AG04449 (cell line): ENCODE data around the gene GRAP.
"Not testable (repeated sequence)": the region's sequence is repeated elsewhere in the genome, so short reads cannot be mapped to it uniquely, and the experiment has no call there.

Source experiments
- CTCF ChIA-PET: fragments of 350-600 bp; formaldehyde crosslinking; extraction: SDS; loops from one replicate; lab custom pipeline; 2021; ENCODE audit warnings: antibody characterized with exemption; lab: Yijun Ruan, JAX
- POLR2A ChIA-PET: fragments of 400-600, 350-600 bp; formaldehyde crosslinking; extraction: SDS; loops from one replicate; lab custom pipeline; 2020; ENCODE audit warnings: antibody characterized with exemption, inconsistent platforms; lab: Yijun Ruan, JAX
- DNase-seq: peaks from one replicate; pipeline ENCODE4 v3.0.0-alpha.2; 2010; ENCODE audit warnings: low read depth, low spot score
- H3K4me3 ChIP-seq: 2 replicates; pipeline ENCODE4 v1.5.1; 2011; ENCODE audit warnings: low read depth, mild to moderate bottlenecking, control low read depth, low read length

The GRAP gene

GRCh38 chr17:19055447-19055846 is 8.7 kb upstream of the GRAP start:
- POLR2A ChIA-PET, DNase-seq, CTCF ChIA-PET, H3K4me3 ChIP-seq: not testable (repeated sequence)

DNA sequence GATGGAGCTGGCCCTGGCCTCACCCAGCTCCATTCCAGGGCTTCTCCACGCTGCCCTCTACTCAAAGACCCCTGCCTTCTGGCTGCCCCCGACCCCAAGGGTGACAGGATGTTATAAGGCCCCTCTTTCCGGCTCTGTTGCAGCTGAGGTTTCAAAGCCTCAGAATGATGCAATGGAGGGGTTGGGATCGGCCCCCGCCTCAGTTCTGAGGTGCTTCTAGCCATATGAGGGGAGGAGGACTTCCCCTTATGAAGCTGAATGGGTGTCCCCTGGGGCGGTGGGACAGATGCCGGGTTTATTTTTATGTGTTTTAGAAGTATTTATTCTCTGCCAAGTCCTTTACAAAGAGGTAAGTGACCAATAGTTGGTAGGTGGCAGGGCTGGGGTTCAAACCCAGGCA is 2.1 kb upstream of the GRAP start:
- H3K4me3 ChIP-seq, POLR2A ChIA-PET, CTCF ChIA-PET, DNase-seq: not testable (repeated sequence)

- POLR2A ChIA-PET, H3K4me3 ChIP-seq, CTCF ChIA-PET, DNase-seq: not testable (repeated sequence)
Measured at GRCh38 chr17:19047510-19047909, 753 bp upstream of the GRAP start.

GRCh38 chr17:19044643-19045042 is 2.1 kb downstream of the GRAP start:
- POLR2A ChIA-PET, DNase-seq, H3K4me3 ChIP-seq, CTCF ChIA-PET: not testable (repeated sequence)

DNA sequence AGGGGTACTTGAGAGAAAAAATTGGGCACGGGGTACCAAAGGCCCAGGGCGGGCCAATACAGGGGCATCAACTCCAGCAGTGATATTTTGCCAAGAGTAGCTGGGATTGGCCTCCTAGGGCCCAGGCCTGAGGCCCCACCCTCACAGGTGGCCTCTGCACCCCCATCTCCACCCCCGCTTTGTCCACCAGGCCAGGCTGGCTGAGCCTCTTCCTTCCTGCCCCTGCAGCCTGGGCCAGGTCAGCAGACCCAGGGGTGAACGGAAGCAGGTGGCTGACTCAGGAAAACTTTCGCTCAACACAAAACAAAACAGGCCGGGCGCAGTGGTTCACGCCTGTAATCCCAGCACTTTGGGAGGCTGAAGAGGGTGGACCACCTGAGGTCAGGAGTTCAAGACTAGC is 3.7 kb downstream of the GRAP start:
- CTCF ChIA-PET, DNase-seq, H3K4me3 ChIP-seq, POLR2A ChIA-PET: not testable (repeated sequence)

DNA sequence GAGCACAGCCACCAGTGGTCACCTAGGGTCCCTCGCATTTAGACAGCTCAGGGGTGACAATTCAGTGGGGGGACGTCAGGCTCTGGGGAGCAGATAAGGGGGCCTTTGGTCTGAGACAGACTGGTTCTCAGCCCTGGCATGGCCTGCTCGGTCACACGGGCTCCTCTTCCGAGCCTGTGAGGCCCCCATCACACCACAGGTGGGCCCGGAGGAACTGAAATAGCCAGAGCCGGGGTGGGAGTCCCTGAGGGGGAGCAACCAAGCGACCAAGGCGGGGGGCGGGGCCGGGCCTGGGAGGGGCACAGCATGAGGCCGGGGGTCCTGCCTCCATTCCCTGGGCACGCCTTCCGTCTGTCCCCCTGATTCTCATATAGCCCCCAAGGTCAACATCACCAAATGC is 4.4 kb downstream of the GRAP start:
- POLR2A ChIA-PET, CTCF ChIA-PET, DNase-seq, H3K4me3 ChIP-seq: not testable (repeated sequence)

DNA sequence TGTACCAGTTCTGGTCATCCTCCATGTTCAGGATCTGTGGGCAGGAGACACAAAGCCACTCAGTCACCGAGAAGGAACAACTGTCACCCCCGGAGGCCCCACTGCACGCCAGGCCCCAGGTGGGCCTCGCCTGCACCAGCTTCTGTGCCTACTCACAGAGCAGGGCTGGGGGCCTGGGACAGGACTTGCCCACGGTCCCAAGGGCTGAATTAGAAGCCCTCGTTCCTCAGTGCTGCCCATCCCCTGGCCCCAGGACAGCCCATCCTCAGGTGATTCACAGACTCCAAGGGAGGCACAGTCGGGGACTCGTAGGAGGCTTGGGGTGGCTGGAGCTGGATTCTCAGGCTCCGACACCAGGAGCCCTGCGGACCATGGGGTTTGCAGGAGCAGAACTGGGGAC is 4.9 kb downstream of the GRAP start:
- POLR2A ChIA-PET, DNase-seq, CTCF ChIA-PET, H3K4me3 ChIP-seq: not testable (repeated sequence)

DNA sequence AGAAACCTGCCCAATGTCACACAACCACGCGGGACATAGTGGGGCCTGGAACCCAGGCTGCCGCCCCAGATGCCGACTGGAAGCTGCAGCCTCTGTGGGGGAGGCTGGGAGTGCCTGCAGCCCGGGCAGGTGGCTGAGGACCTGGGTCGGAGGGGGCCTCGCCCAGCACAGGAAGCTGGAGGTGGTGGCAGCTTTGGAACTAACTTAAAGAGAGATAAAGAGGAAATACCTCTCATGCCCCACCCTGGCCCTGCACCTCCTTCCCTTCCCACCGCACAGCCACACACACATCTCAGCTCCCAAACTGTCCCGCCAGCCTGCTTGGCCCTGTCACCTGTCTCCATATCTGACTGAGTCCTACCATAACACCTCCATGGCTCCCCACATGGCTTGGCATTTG is 6.4 kb downstream of the GRAP start:
- H3K4me3 ChIP-seq, CTCF ChIA-PET, DNase-seq, POLR2A ChIA-PET: not testable (repeated sequence)

DNA sequence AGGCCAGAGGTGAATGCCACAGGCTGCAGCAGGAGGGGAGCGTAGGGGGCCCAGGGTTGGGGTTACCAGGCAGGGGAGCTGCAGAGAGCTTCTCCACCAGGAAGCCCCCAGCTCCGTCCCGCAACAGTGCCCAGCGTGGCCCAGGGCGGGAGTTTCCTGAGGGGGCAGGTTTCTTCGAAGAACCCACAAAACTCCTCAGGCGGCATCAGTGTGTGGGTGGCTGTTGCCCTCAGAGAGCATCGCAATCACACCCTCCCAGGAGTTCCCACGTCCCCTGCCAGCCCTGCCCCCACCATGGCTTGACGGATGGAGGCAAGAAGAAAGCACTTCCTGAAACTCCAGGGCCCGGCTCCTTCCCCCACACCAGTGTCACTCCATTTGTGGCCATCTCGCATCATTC is 8.0 kb downstream of the GRAP start:
- POLR2A ChIA-PET, DNase-seq, H3K4me3 ChIP-seq, CTCF ChIA-PET: not testable (repeated sequence)

DNA sequence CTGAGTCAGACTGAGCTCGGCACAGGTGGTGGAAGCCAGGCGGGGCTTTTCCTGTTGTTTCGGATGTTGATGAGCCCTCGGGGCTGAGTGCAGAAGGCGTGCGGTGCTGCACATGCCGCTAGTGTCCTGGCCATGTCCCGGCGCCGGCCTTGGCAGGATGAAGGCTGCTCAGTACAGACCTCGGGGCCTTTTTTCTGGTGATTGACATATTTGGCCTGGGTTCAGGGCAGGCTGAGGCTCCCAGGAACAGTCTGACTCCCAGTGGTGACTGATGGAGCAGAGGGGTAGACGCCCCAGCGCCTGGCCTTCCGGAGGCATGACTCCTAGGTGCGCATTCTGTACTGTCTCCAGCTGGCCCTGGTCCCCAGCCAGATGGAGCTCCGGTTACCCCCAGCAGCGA is 8.8 kb downstream of the GRAP start:
- POLR2A ChIA-PET, CTCF ChIA-PET, DNase-seq, H3K4me3 ChIP-seq: not testable (repeated sequence)

- POLR2A ChIA-PET, H3K4me3 ChIP-seq, CTCF ChIA-PET, DNase-seq: not testable (repeated sequence)
Measured at GRCh38 chr17:19037547-19037946, 9.2 kb downstream of the GRAP start.

DNA sequence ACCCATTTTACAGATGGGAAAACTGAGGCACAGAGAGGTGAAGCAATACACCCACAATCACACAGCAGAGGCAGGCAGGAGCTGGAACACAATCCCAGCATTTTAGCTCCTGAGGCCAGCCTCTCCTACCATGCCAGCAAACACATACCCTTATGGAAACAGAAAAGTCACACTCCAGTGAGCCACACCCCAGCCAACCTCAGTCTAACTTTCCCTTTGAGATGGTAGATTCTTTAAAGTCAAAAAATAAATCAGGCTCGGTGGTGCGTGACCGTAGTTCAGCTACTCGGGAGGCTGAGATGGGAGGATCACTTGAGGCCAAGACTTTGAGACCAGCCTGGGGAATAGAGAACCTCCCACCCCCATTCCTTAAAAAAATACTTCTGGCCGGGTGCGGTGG is 10.6 kb downstream of the GRAP start:
- H3K4me3 ChIP-seq, DNase-seq, CTCF ChIA-PET, POLR2A ChIA-PET: not testable (repeated sequence)

DNA sequence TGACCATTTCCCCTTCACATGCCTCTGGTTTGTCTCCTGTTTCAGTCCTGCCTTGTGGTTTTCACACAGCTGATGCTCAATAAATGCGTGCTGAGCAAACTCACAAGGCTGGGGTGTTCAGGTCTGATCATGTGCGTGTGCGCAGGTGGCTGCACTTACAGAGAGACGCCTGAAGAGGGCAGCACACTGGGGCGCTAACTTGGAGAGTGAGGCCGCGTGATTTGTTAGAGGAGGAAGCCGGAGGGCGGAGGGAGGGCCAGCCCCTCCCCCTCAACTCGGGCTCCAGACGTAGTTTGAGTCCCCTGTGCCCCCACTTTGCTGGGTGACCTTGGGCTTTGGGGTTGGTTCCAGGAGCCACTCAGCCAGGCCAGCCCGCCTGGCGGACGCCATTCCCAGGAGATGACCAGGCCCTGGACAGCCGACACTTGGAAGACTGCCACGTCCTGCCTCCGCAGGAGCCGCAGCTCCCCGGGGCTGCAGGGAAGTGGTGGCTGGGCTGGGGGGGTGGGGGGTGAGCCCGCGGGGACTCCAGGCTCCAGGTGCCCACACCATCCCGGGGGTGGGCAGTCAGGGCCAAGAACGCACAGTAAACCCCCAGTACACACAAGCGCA is 14.3 kb downstream of the GRAP start:
- POLR2A ChIA-PET, CTCF ChIA-PET, DNase-seq, H3K4me3 ChIP-seq: not testable (repeated sequence)
